Esophagus muscularis mucosa (tissue), 3 donors: ENCODE data around the gene ZMAT3.

Experiments
- CTCF ChIP-seq, 3 experiments: fragments of 200-600 bp in 2 of 3; fragments of 450-650 bp in 1 of 3; sonication (generic) in 2 of 3; IDR thresholded peaks; one replicate each; pipeline ENCODE4 v1.5.1; 2017 to 2019; ENCODE audit warnings: antibody characterized with exemption in 3 of 3, mild to moderate bottlenecking in 2 of 3, moderate library complexity in 1 of 3
- EP300 ChIP-seq: sonication (generic); formaldehyde crosslinking; IDR thresholded peaks from one replicate; pipeline ENCODE4 v1.6.1; 2017; ENCODE audit warnings: antibody characterized with exemption

DNA sequence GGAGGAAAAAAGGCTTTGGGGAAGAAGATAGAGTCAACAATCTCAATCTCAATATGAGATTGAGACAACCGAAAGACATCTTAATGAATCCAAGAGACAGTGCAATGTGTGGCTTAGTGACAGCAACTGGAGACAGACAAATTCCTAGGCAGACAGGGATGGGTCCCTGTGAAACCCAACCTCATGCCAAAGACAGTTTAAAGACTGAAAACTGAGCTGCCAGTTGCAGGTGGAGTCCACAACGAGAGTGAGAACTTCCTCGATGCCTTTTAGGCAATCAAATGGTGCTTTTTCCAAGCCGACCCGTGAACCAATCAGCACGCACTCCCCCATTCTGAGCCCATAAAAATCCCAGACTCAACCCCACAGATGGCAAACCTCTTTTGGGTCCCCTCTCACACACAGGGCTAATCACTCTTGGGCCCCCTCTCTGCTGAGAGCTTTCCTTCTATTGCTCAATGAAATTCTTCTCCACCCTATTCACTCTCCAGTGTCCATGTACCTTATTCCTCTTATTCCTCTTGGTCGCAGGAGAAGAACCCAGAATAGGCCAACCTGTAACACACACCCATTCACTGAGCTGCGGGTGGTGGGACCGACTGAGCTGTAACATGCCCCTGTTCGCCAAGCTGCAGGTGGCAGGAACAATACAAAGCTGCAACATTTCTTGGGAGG, 34.8 kb downstream of the ZMAT3 start:
- no peak for TF ChIP-seq CTCF (IDR thresholded peaks at IDR 0.05)
- no peak for TF ChIP-seq EP300
